Left lung (tissue), 10 donors: Measurements from ENCODE around the gene RFPL1. TPM values are rescaled to one million over a fixed set of nuclear protein-coding genes. Genes with fewer than 3 reads are reported as not detected.

ENCODE experiments used
- ATAC-seq: fragments of 200-7000 bp; cut with Tn5 transposase; one replicate; pipeline ENCODE4 v1.9.1; 2020; ENCODE audit warnings: moderate library complexity
- DNase-seq, 4 donors: peaks; one replicate each; pipeline ENCODE4 v3.0.0-alpha.2; 2013 to 2020
- H3K27ac ChIP-seq, 2 donors: fragments of 200-600 bp; sonication (generic) in 1 of 2; one replicate each; pipeline versions ENCODE4 v1.5.0 to v1.8.0; 2020 to 2021
- H3K27me3 ChIP-seq, 2 donors: fragments of 200-600 bp; sonication (generic) in 1 of 2; one replicate each; pipeline versions ENCODE4 v1.5.0 to v1.8.0; 2020 to 2021
- H3K36me3 ChIP-seq, 2 donors: fragments of 200-600 bp; sonication (generic) in 1 of 2; one replicate each; pipeline versions ENCODE4 v1.5.0 to v1.8.0; 2020 to 2021
- H3K4me1 ChIP-seq, 2 donors: fragments of 200-600 bp; one replicate each; pipeline ENCODE4 v1.8.0; 2021
- H3K4me3 ChIP-seq, 2 donors: fragments of 200-600 bp; sonication (generic) in 1 of 2; one replicate each; pipeline versions ENCODE4 v1.5.0 to v1.8.0; 2020 to 2021; ENCODE audit warnings: mild to moderate bottlenecking in 1 of 2
- H3K9me3 ChIP-seq, 2 donors: fragments of 200-600 bp; sonication (generic) in 1 of 2; one replicate each; pipeline versions ENCODE4 v1.5.0 to v1.8.0; 2020 to 2021
- intact Hi-C, 2 donors: fragments of 100-400 bp; cut with DNase I; formaldehyde crosslinking; loops; one replicate each; pipeline versions ENCODE4 v1.11.2 to v1.14.2; 2022
- polyA plus RNA-seq, 6 donors: library from polyadenylated mRNA; unstranded; fragments of 120-200 nt; gene quantifications; one replicate each; pipeline ENCODE4 v1.2.1, GENCODE V29; 2013; ENCODE audit not compliant: insufficient read length in 6 of 6
- total RNA-seq, 2 donors: library from RNA; stranded (reverse); fragmentation: NEBNext Ultra II Directional; extraction: Animal tissue kit (Norgen Biotek cat#: 25700); gene quantifications; one replicate each; pipeline ENCODE4 v1.2.1, GENCODE V29; 2021
- TF ChIP-seq, protein P1 (sequence below), 2 donors: fragments of 200-600 bp; sonication (generic) in 1 of 2; IDR thresholded peaks; one replicate each; pipeline versions ENCODE4 v1.5.0 to v1.8.0; 2021; ENCODE audit warnings: antibody characterized with exemption in 2 of 2
- donor health status: DM: no; HTN: yes; CAD: no.
- donor health status: DM: no; HTN: no; CAD: no.

RFPL1 gene
- total and polyA plus RNA-seq, 8 donors, result 0.20 to 0.99 (median 0.47) TPM; not detected in 3

DNA sequence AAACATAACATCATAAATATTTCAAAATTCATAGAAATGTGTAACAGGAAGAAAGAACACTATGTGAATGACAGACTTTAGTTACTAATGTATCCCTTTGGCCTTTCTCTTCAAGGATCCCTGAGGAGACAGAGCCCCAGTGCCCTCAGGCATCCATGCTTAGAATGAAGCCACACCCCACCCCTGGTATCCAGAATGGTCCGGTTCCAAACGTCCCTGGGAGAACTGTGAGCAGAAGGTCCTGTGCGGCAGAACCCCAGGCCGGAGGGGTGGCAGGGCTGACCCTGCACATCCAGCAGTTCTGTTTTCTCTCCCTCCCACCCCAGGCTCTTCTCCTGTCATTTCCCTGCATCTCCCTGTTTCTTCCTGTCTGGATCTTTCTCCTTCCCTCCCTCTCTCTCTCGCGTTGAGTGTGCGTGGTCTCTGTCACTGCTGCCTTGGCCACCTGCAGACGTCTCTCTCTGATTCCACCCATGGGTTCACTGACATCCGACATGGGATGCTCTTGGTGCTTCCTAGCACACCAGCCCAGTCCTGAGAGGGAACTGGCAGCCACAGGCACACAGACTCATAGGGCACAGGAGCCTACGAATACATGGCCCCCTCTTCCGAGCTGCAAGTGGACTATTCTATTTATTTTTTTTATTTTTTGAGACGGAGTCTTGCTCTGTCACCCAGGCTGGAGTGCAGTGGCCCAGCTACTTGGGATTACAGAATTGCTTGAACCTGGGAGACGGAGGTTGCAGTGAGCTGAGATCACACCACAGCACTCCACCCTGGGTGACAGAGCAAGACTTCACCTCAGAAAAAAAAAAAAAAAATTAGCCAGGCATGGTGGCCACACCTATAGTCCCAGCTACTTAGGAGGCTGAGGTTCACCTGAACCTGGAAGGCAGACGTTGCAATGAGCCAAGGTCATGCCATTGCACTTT is 5.7 kb downstream of the RFPL1 start:
- DNase-seq (no peak), ATAC-seq (no peak)
- intact Hi-C loops, result no loop called here
- H3K4me1 ChIP-seq, result no peaks in the 10 kb centered on the region
- H3K27me3 ChIP-seq, result peaks cover 2 to 6% of the 10 kb centered on the region in 2 donors
- H3K27ac ChIP-seq, result no peak overlapping the region
- TF ChIP-seq, protein P1, sequence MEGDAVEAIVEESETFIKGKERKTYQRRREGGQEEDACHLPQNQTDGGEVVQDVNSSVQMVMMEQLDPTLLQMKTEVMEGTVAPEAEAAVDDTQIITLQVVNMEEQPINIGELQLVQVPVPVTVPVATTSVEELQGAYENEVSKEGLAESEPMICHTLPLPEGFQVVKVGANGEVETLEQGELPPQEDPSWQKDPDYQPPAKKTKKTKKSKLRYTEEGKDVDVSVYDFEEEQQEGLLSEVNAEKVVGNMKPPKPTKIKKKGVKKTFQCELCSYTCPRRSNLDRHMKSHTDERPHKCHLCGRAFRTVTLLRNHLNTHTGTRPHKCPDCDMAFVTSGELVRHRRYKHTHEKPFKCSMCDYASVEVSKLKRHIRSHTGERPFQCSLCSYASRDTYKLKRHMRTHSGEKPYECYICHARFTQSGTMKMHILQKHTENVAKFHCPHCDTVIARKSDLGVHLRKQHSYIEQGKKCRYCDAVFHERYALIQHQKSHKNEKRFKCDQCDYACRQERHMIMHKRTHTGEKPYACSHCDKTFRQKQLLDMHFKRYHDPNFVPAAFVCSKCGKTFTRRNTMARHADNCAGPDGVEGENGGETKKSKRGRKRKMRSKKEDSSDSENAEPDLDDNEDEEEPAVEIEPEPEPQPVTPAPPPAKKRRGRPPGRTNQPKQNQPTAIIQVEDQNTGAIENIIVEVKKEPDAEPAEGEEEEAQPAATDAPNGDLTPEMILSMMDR (IDR thresholded peaks at IDR 0.05), result no peak
- H3K4me3 ChIP-seq, result no peak overlapping the region
- H3K36me3 ChIP-seq, result no peaks in the 10 kb centered on the region
- no peaks in the 10 kb centered on the region for H3K9me3 ChIP-seq

DNA sequence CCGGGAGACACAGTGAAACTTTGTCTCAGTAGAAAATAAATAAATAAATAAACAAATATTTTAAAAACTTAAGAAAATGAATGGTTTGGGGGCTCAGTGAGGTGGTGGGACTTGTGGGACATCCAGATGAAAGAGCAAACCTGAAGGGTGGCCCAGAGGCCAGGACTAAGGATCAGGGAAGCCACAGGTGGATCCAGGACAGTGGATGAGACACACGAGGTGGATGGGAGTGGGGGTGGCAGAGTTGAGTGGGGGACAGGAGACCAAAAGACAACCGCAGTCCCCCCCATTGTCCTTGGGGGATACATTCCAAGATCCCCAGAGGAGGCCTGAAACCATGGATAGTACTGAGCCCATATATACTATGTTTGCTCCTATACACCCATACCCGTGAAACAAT is 7.1 kb downstream of the RFPL1 start:
- no peak overlapping the region for H3K4me3 ChIP-seq
- no peak for DNase-seq
- H3K4me1 ChIP-seq, result no peaks in the 10 kb centered on the region
- H3K27me3 ChIP-seq, result peaks cover 2 to 6% of the 10 kb centered on the region in 2 donors
- H3K36me3 ChIP-seq, result no peaks in the 10 kb centered on the region
- ATAC-seq, result no peak
- TF ChIP-seq, protein P1 (IDR thresholded peaks at IDR 0.05), result no peak
- no peaks in the 10 kb centered on the region for H3K9me3 ChIP-seq
- no peak overlapping the region for H3K27ac ChIP-seq
- intact Hi-C loops, result no loop called here

DNA sequence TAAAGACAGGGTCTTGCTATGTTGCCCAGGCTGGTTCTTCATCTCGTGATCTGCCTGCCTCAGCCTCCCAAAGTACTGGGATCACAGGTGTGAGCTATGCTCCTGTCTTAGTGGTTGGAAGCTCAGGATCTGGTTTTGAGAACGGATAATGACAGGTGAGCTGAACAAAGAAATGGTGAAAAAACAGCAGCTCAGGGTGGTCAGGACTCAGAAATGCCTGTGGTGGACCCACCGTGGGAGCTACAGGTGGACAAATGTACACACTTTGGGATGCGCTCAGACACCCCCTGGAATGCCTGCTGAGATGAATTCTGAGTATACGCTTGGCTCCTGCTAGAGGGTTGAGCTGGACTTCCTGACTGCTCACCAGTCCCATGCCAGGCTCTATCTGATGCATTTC is 9.5 kb downstream of the RFPL1 start:
- intact Hi-C loops, result no loop called here
- TF ChIP-seq, protein P1 (IDR thresholded peaks at IDR 0.05), result no peak

DNA sequence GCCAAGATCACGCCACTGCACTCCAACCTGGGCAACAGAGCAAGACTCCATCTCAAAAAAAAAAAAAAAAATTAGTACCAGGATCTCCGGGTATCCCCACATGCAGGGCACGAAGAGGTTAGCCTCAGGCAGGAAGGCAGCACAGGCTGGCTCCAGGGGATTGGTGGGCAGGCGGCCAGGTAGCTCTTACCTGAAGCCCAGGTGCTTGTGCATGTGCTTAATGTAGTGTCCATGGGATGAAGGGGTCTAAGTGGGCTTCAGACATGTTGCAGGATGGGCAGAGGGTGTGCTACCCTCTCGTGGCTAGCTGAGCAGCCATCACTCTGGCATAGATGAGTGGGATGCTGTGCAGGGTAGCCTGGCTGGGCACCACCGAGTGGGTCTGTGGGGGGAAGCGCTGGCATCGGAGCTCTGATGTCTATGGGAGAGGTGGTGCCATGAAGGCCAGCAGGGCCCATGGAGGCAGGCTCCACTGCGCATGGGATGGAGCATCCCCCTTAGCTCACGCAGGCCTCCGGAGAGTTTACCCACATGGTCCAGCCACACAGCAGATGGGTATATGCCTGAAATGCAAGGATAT is 11.0 kb downstream of the RFPL1 start:
- Histone ChIP-seq H3K9me3 (no peaks in the 10 kb centered on the region), H3K27me3 (no peaks in the 10 kb centered on the region), H3K36me3 (no peaks in the 10 kb centered on the region), H3K4me1 (no peaks in the 10 kb centered on the region), H3K4me3 (no peak overlapping the region), H3K27ac (no peak overlapping the region)
- intact Hi-C loops, result no loop called here
- no peak for ATAC-seq
- TF ChIP-seq, protein P1 (IDR thresholded peaks at IDR 0.05), result no peak
- DNase-seq, result no peak

More for the DNA sequence above, 9.5 kb downstream of the RFPL1 start:
- Histone ChIP-seq H3K27me3 (peaks cover 0 to 6% of the 10 kb centered on the region in 2 donors), H3K36me3 (no peaks in the 10 kb centered on the region), H3K27ac (no peak overlapping the region), H3K4me1 (no peaks in the 10 kb centered on the region), H3K9me3 (no peaks in the 10 kb centered on the region), H3K4me3 (no peak overlapping the region)
- no peak for DNase-seq
- no peak for ATAC-seq

DNA sequence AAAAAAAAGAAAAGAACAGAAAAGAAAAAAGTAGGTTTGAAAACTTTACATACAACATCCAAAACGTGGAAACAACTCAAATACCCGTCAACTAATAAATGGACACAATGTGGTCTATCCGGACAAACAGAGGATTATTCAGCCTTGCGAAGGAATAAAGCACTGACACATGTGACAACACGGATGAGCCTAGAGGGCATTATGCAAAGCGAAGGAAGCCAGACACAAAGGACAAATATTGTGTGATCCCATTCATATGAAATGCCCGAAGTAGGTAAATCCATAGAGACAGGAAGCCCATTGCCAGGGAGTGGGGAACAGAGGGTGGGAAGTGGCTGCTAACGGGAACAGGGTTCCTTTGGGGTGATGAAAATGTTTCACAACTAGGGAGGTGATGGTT is 11.8 kb downstream of the RFPL1 start:
- Histone ChIP-seq H3K9me3 (no peaks in the 10 kb centered on the region), H3K4me1 (no peaks in the 10 kb centered on the region), H3K27ac (no peak overlapping the region), H3K4me3 (no peak overlapping the region), H3K36me3 (no peaks in the 10 kb centered on the region), H3K27me3 (no peaks in the 10 kb centered on the region)
- TF ChIP-seq, protein P1 (IDR thresholded peaks at IDR 0.05), result no peak
- ATAC-seq, result no peak
- no peak for DNase-seq
- intact Hi-C loops, result no loop called here
